ENCODE measurements around the gene TF. TPM values are rescaled to one million over a fixed set of nuclear protein-coding genes. Genes with fewer than 3 reads are reported as not detected.

TF gene
- total and polyA plus RNA-seq, 2 of the 8 experiments (the other 6 are each of a cell fraction or from before 2014, with no cell fraction given): 0.02 to 0.26 TPM

GRCh38 chr3:133820889-133821675, 74.9 kb downstream of the TF start:
- no peak overlapping the region for H2BK15ac ChIP-seq (ENCODE audit: low read length)
- H3K4me3 ChIP-seq (ENCODE audit: extremely low read depth in 1 of 4, insufficient read depth in 2 of 4, low read depth in 3 of 4, low read length in 4 of 4): no peak overlapping the region
- H3K9ac ChIP-seq (replicated peaks in 1 of 4; ENCODE audit: extremely low read depth in 1 of 4, low read depth in 3 of 4, low read length in 3 of 4): no peak overlapping the region
- DNase-seq (ENCODE audit: low read depth in 1 of 2, low spot score in 2 of 2) (no peak), FAIRE-seq (no peak)
- H2AK5ac ChIP-seq (ENCODE audit: low read depth, low read length): no peak overlapping the region
- H4K8ac ChIP-seq (ENCODE audit: extremely low read depth, insufficient read depth, low read length): no peak overlapping the region
- H3K18ac ChIP-seq (ENCODE audit: extremely low read depth, low read length): no peak overlapping the region
- H3K23ac ChIP-seq (ENCODE audit: insufficient read length): no peak overlapping the region
- WGBS, 2 experiments (ENCODE audit: extremely low coverage in 1 of 2, insufficient coverage in 1 of 2, insufficient read length in 1 of 2, insufficient replicate concordance in 2 of 2, low coverage in 1 of 2, low lambda C conversion rate in 2 of 2, missing lambda C conversion rate in 1 of 2): 90% methylated on average over 3 of the region's 3 CpGs; no CpG with 5 or more reads in 1 of the 2 experiments
- no peak overlapping the region for H4K5ac ChIP-seq (ENCODE audit: insufficient read length, low read depth, low read length)
- H3K56ac ChIP-seq (replicated peaks; ENCODE audit: insufficient read length, low read depth, low read length): no peak overlapping the region
- peaks cover 13 to 52% (median 27%) of the 10 kb centered on the region in 4 experiments for H3K36me3 ChIP-seq (ENCODE audit: control insufficient read depth in 2 of 4, insufficient read depth in 4 of 4, low read length in 3 of 4)
- H2BK120ac ChIP-seq (replicated peaks; ENCODE audit: low read depth, low read length): no peak overlapping the region
- H3K4me2 ChIP-seq (ENCODE audit: insufficient read depth in 1 of 2, low read depth in 2 of 2, low read length in 2 of 2): peak overlapping the region; percentile 17 to 25; a peak in 1 of 4 replicates
- H4K91ac ChIP-seq (replicated peaks; ENCODE audit: insufficient read length, low read length): no peak overlapping the region
- H2BK20ac ChIP-seq (ENCODE audit: low read length): no peak overlapping the region
- no peak overlapping the region for H3K27ac ChIP-seq (ENCODE audit: low read depth, low read length)
- H2AFZ ChIP-seq (ENCODE audit: low read length): no peak overlapping the region
- no peaks in the 10 kb centered on the region for H3K79me2 ChIP-seq (ENCODE audit: control insufficient read depth in 1 of 2, insufficient read depth in 2 of 2, low read length in 2 of 2)
- H3K27me3 ChIP-seq (replicated peaks in 1 of 4; ENCODE audit: control insufficient read depth in 3 of 4, extremely low read depth in 1 of 4, insufficient read depth in 3 of 4, low read length in 3 of 4): no peaks in the 10 kb centered on the region
- H3K14ac ChIP-seq (ENCODE audit: insufficient read length): no peak overlapping the region
- no peaks in the 10 kb centered on the region; the same call in 1 of the 2 replicates for H3K23me2 ChIP-seq (ENCODE audit: low read depth, low read length)
- ChIA-PET POLR2A (ENCODE audit: partially characterized antibody) (interaction anchor here (1.2 to 1.6 kb wide), 3 partner anchors 12 to 75 kb away, joined by 3 to 4 read pairs (median 4); no protein-coding TSS in a partner anchor), CTCF (ENCODE audit: partially characterized antibody) (interaction anchor here (0.8 to 6.0 kb wide), 7 partner anchors 10 to 391 kb away, joined by 3 to 75 read pairs (median 5); no protein-coding TSS in a partner anchor)
- peaks cover 0 to 2% of the 10 kb centered on the region in 2 experiments for H4K20me1 ChIP-seq (replicated peaks in 1 of 2; ENCODE audit: control insufficient read depth in 1 of 2, insufficient read depth in 2 of 2, low read length in 2 of 2)
- 0 out of 2 replicates have a peak overlapping the region, but pooled peaks have one; percentile 8 for H2BK5ac ChIP-seq (ENCODE audit: low read depth, low read length)
- H3K4ac ChIP-seq (replicated peaks; ENCODE audit: insufficient read length, low read depth, low read length): no peak overlapping the region
- H3K79me1 ChIP-seq (ENCODE audit: low read depth, low read length): peaks cover 2% of the 10 kb centered on the region
- H3K4me1 ChIP-seq (replicated peaks in 1 of 4; ENCODE audit: control insufficient read depth in 3 of 4, insufficient read depth in 4 of 4, low read length in 3 of 4): peaks cover 4 to 15% (median 7%) of the 10 kb centered on the region in 4 experiments; a peak in 5 of 7 replicates
- no peak overlapping the region for H2BK12ac ChIP-seq (ENCODE audit: low read depth, low read length)
- no peaks in the 10 kb centered on the region for H3K9me3 ChIP-seq (ENCODE audit: insufficient read depth in 2 of 2, low read depth in 1 of 2, low read length in 1 of 2)
- TF ChIP-seq SIN3A (conservative IDR thresholded peaks at IDR 0.05 in 1 of 2, IDR thresholded peaks at IDR 0.05 in 1 of 2; ENCODE audit: low read depth in 1 of 2, low read length in 2 of 2): no peak
- TF ChIP-seq RXRA (IDR thresholded peaks at IDR 0.05; ENCODE audit: insufficient read depth, low read depth, low read length): no peak
- TF ChIP-seq KDM1A (IDR thresholded peaks at IDR 0.05; ENCODE audit: borderline replicate concordance, low read length): no peak
- no peak for TF ChIP-seq MAFK (IDR thresholded peaks at IDR 0.05; ENCODE audit: low read depth, low read length)
- TF ChIP-seq HDAC2 (IDR thresholded peaks at IDR 0.05; ENCODE audit: borderline replicate concordance in 1 of 2, low read depth in 2 of 2, low read length in 2 of 2): no peak
- no peak for TF ChIP-seq CTBP2 (IDR thresholded peaks at IDR 0.05; ENCODE audit: borderline replicate concordance, insufficient read depth, insufficient read length, low read length)
- TF ChIP-seq, protein P1, sequence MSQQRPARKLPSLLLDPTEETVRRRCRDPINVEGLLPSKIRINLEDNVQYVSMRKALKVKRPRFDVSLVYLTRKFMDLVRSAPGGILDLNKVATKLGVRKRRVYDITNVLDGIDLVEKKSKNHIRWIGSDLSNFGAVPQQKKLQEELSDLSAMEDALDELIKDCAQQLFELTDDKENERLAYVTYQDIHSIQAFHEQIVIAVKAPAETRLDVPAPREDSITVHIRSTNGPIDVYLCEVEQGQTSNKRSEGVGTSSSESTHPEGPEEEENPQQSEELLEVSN (IDR thresholded peaks at IDR 0.05): peak; percentile 53; the same call in 1 of the 2 replicates
- TF ChIP-seq YY1 (IDR thresholded peaks at IDR 0.05; ENCODE audit: low read depth, low read length): no peak
- TF ChIP-seq RBBP5 (IDR thresholded peaks at IDR 0.05; ENCODE audit: borderline replicate concordance, low read depth, low read length): no peak
- no peak for TF ChIP-seq JUN (IDR thresholded peaks at IDR 0.05; ENCODE audit: low read depth, low read length)
